ENCODE data around the gene TAGAP. TPM values are rescaled to one million over a fixed set of nuclear protein-coding genes. Genes with fewer than 3 reads are reported as not detected.

TAGAP gene
- 0.12 TPM in 1 of 2 replicates, not detected in the other for total RNA-seq

GRCh38 chr6:159044899-159045727, at the start of gene TAGAP:
Gene TAGAP (minus strand): TSS chr6:159044991. CDS start chr6:159044146, 845 bp downstream.
- H3K4me3 ChIP-seq (ENCODE audit: low read depth, low read length), result no peak within 1 kb of the TSS
- DNase-seq (ENCODE audit: low read depth), result no peak
- TF ChIP-seq, protein P1, sequence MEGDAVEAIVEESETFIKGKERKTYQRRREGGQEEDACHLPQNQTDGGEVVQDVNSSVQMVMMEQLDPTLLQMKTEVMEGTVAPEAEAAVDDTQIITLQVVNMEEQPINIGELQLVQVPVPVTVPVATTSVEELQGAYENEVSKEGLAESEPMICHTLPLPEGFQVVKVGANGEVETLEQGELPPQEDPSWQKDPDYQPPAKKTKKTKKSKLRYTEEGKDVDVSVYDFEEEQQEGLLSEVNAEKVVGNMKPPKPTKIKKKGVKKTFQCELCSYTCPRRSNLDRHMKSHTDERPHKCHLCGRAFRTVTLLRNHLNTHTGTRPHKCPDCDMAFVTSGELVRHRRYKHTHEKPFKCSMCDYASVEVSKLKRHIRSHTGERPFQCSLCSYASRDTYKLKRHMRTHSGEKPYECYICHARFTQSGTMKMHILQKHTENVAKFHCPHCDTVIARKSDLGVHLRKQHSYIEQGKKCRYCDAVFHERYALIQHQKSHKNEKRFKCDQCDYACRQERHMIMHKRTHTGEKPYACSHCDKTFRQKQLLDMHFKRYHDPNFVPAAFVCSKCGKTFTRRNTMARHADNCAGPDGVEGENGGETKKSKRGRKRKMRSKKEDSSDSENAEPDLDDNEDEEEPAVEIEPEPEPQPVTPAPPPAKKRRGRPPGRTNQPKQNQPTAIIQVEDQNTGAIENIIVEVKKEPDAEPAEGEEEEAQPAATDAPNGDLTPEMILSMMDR (conservative IDR thresholded peaks at IDR 0.05; ENCODE audit: low read depth, low read length), result no peak

DNA sequence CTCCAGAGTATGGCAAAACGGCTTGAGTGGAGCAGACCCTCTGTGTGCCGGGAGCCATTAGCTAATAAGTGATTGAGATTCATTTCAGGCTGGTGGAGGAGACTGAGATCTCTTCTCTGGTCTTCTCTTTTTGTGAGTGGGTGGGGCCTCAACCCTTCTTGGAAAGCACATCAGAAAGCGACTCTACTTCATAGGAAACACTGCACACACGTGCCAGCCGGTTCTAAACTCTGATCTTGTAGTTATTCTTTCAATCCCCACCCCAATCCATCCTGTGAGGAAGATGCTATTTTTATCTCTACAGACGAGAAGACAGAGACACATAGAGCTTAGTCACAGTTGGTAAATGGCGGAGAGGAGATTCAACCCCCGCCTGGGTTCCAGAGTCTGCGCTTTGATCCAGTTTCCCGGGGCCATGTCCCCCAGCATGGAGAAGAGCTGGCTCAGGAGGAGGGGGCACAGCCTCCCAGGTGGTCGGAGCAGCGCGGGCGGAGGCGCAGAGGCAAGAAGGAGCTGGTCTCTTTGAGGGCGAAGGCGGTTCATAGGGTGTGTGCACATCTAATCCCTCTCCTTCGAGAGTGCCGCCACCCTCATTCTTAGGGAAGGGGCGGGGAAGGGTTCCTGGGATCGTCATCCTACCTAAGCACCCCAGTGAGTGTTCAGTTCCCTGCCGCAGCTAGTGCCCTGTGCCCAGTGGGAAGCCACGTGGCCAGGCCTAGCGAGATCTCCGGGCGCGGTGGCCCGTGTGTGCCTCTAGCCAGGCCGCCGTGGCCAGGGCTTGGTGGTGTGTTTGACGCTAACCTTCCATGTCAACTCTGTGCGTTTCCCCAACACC, 49.0 kb upstream of the TAGAP start:
- no peak for DNase-seq (ENCODE audit: low read depth)
- H3K4me3 ChIP-seq (ENCODE audit: low read depth, low read length), result no peak overlapping the region
- TF ChIP-seq, protein P1 (conservative IDR thresholded peaks at IDR 0.05; ENCODE audit: low read depth, low read length), result no peak

GRCh38 chr6:159092631-159093030, 47.8 kb upstream of the TAGAP start:
- TF ChIP-seq, protein P1 (conservative IDR thresholded peaks at IDR 0.05; ENCODE audit: low read depth, low read length), result no peak
- no peak for DNase-seq (ENCODE audit: low read depth)
- H3K4me3 ChIP-seq (ENCODE audit: low read depth, low read length), result no peak overlapping the region

GRCh38 chr6:159090530-159091480, 46.0 kb upstream of the TAGAP start:
- no peak overlapping the region for H3K4me3 ChIP-seq (ENCODE audit: low read depth, low read length)
- DNase-seq (ENCODE audit: low read depth), result no peak
- TF ChIP-seq, protein P1 (conservative IDR thresholded peaks at IDR 0.05; ENCODE audit: low read depth, low read length), result no peak

- H3K4me3 ChIP-seq (ENCODE audit: low read depth, low read length), result no peak overlapping the region
- TF ChIP-seq, protein P1 (conservative IDR thresholded peaks at IDR 0.05; ENCODE audit: low read depth, low read length), result no peak
- no peak for DNase-seq (ENCODE audit: low read depth)
Measured at GRCh38 chr6:159089909-159090308, 45.1 kb upstream of the TAGAP start.

DNA sequence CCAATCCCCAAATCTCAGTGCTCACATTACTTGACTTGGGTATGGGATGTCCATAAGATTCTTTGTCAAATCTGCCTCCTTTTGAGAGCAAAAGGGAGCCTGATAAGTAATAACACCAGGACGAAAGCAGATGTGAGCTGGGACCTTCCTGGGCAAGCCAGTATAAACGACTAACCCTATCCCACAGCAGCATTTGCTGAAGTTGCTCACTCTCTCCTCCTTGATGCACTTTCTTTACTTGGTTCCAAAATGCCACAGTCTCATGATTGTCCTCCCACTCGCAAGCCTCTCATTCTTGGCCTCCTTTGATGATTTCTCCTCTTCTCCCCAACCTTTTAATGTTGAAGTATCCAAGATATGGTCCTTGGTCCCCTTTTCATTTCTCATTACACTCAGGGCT, 44.7 kb upstream of the TAGAP start:
- TF ChIP-seq, protein P1 (conservative IDR thresholded peaks at IDR 0.05; ENCODE audit: low read depth, low read length), result no peak
- DNase-seq (ENCODE audit: low read depth), result no peak
- H3K4me3 ChIP-seq (ENCODE audit: low read depth, low read length), result no peak overlapping the region
